ENCODE data around the gene POU2F3.
A peak's percentile ranks its signal among the peaks of the same experiment; 100 is the strongest.

The POU2F3 gene

DNA sequence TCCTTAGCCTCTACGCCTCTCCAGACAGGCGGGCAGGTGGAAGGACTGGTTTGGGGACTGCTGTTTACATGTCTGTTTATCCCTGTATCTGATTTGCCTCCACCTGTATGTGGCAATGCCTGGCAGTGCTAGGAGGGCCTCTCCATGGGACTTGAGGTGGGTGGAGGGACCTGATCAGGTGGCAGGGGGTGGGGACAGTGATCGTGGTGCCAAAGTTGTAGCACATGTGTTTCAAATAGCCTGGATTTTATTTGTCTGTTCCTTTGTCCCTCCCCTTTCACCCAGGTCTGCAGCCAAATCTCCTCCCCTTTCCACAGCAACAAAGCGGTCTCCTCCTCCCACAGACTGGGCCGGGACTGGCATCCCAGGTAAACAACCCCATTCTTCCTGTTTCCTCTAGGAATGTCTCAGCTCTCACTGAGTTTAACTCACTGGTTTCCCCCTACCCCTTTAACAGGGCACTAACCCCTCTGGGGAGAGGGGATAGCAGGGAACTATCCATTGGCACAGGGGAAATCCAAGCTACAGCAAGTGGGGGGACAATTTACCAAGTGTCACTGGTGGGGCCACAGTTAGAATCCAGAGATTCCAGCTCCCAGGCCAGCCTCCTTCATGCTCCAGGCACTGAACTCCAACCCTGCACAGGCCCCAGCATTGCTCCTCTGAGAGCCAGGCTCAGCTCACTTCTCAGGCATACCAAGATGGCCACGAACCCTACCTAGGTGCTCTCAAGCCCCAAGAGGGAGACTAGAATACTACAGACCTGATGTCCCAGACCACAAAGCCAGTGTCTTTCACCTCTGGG lies 62.3 kb downstream of the POU2F3 start:
- no peak for TF ChIP-seq ZFX (IDR thresholded peaks at IDR 0.05)
- TF ChIP-seq, protein P1, sequence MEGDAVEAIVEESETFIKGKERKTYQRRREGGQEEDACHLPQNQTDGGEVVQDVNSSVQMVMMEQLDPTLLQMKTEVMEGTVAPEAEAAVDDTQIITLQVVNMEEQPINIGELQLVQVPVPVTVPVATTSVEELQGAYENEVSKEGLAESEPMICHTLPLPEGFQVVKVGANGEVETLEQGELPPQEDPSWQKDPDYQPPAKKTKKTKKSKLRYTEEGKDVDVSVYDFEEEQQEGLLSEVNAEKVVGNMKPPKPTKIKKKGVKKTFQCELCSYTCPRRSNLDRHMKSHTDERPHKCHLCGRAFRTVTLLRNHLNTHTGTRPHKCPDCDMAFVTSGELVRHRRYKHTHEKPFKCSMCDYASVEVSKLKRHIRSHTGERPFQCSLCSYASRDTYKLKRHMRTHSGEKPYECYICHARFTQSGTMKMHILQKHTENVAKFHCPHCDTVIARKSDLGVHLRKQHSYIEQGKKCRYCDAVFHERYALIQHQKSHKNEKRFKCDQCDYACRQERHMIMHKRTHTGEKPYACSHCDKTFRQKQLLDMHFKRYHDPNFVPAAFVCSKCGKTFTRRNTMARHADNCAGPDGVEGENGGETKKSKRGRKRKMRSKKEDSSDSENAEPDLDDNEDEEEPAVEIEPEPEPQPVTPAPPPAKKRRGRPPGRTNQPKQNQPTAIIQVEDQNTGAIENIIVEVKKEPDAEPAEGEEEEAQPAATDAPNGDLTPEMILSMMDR (conservative IDR thresholded peaks at IDR 0.05), result no peak

GRCh38 chr11:120303004-120303637 lies 63.2 kb downstream of the POU2F3 start:
- H3K27ac ChIP-seq, result peak overlapping the region; percentile 76
- no peak for TF ChIP-seq ZFX (IDR thresholded peaks at IDR 0.05)
- TF ChIP-seq, protein P1 (conservative IDR thresholded peaks at IDR 0.05), result peak; percentile 98

More for the DNA sequence above, 62.3 kb downstream of the POU2F3 start:
- peak overlapping the region; percentile 76 for H3K27ac ChIP-seq

GRCh38 chr11:120304526-120304925 lies 64.6 kb downstream of the POU2F3 start:
- H3K27ac ChIP-seq, result no peak overlapping the region
- no peak for TF ChIP-seq ZFX (IDR thresholded peaks at IDR 0.05)
- TF ChIP-seq, protein P1 (conservative IDR thresholded peaks at IDR 0.05), result no peak

GRCh38 chr11:120305286-120305685 lies 65.3 kb downstream of the POU2F3 start:
- TF ChIP-seq, protein P1 (conservative IDR thresholded peaks at IDR 0.05), result no peak
- no peak for TF ChIP-seq ZFX (IDR thresholded peaks at IDR 0.05)
- no peak overlapping the region for H3K27ac ChIP-seq

GRCh38 chr11:120306519-120307242 lies 66.7 kb downstream of the POU2F3 start:
- H3K27ac ChIP-seq, result no peak overlapping the region
- no peak for TF ChIP-seq ZFX (IDR thresholded peaks at IDR 0.05)
- TF ChIP-seq, protein P1 (conservative IDR thresholded peaks at IDR 0.05), result no peak

DNA sequence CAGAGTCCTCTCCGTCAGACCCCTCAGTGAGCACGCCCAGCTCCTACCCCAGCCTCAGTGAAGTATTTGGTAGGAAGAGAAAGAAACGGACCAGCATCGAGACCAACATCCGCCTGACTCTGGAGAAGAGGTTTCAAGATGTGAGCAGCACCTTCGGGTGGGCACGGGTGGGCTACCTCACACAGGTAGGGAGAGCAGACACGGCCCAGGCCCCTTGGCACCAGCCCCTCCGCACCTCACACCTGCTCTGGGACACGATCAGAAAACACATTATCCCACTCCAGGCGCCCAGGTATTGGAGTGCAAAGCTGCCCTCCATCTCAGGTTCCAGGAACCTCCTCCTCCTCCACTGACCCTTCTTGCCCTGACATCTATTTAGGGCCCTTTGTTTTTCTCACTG lies 67.5 kb downstream of the POU2F3 start:
- no peak overlapping the region for H3K27ac ChIP-seq
- no peak for TF ChIP-seq ZFX (IDR thresholded peaks at IDR 0.05)
- TF ChIP-seq, protein P1 (conservative IDR thresholded peaks at IDR 0.05), result no peak

DNA sequence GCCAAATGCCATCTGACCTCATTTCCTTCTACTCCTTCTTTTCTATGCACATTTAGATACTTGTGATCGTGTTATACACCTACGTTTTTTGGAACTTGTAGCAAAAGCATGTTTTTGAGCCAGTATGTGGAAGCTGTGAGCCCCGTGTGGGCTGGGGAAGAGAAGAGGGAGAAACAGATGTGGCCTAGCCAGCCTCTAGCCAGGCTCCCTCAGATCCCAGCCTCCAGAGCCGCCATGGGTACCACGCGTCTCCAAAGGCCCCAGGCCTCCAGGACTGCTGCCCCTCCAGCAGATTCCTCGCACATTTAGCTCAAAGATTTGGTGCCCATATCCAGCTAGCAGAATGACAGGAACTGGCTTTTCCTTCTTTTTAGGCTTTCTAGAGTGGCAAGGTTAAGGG lies 68.1 kb downstream of the POU2F3 start:
- H3K27ac ChIP-seq, result no peak overlapping the region
- TF ChIP-seq ZFX (IDR thresholded peaks at IDR 0.05), result no peak
- TF ChIP-seq, protein P1 (conservative IDR thresholded peaks at IDR 0.05), result no peak

All from C4-2B (cell line).